ENCODE measurements around the gene C4orf54. TPM values are rescaled to one million over a fixed set of nuclear protein-coding genes. Genes with fewer than 3 reads are reported as not detected.

The C4orf54 gene
- total RNA-seq, 1 donor from 2014 or later = 0.18 TPM

- DNase-seq (ENCODE audit: extremely low read depth, low read depth, low spot score) = no peak
Observed at GRCh38 chr4:99652596-99653436, 4.8 kb downstream of the C4orf54 start.

DNA sequence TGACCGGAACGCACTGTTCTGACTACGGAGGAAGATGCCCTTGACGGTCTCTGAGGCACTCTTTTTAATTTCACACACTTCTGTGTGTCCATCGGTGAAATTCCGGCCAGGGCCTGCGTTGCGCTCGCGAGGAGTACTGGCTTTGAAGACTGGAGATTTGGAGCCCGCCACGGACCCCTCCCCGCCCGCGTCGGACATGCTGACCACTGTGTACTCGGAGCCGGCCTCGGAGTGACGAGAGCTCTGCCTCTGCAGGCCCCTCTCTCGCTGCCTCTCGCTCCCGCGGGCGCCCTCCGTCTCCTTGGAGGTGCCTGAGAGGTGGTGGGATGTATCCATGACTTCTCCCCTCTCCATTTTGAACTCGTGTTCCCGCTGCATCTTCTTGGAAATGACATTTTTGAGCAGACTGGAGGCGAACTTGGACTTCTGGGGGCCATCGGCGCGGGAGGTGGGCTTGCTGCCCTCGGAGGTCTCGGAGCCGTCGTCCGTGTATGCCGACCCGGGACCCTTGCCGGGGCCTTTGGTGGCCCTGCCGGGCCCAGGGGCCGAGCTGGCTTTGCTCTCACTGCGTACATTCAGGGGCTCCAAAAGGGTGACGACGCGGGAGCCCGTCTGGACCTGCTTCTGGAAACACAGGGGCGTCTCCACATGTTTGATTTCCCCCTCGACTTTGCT lies 5.7 kb downstream of the C4orf54 start:
- DNase-seq (ENCODE audit: extremely low read depth, low read depth, low spot score) = no peak

DNA sequence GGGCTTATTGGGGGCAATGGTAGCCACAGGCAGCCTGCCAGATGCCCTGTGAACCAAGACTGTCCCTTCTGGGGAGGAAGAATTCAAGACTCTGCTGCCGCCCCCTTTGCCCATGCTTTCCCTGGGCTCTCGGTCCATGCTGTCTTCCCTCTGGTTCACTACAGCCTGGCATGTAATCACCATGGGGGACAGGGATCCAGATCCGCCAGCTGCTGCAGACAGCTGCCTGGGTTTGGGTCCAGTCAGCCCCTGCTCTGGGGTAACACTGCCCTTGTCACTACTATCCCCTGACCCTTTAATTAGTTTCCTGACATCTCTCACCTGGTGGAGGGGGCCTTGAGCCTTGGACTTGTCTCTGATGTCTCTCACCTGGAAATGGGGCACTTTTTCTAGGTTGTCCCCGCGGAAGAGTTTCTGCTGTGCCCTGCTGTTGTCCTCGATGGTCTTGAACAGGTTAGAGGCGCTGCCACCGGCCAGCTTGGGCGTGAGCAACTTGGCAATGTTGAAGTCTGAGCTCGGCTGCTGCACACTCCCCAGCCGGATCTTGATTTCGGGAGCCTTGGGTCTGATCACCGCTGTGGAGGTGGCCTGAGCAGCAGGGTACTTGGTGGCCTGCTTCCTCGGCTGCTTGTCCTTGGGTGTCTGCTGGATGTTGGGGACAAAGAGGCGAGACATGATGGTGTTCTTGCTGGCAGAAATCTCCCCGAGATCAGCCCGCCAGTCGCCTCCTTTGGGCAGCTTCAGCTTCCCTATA lies 6.4 kb downstream of the C4orf54 start:
- DNase-seq (ENCODE audit: extremely low read depth, low read depth, low spot score) = no peak

GRCh38 chr4:99649778-99650177 lies 7.8 kb downstream of the C4orf54 start:
- no peak for DNase-seq (ENCODE audit: extremely low read depth, low read depth, low spot score)

GRCh38 chr4:99649208-99649607 lies 8.4 kb downstream of the C4orf54 start:
- DNase-seq (ENCODE audit: extremely low read depth, low read depth, low spot score) = no peak

DNA sequence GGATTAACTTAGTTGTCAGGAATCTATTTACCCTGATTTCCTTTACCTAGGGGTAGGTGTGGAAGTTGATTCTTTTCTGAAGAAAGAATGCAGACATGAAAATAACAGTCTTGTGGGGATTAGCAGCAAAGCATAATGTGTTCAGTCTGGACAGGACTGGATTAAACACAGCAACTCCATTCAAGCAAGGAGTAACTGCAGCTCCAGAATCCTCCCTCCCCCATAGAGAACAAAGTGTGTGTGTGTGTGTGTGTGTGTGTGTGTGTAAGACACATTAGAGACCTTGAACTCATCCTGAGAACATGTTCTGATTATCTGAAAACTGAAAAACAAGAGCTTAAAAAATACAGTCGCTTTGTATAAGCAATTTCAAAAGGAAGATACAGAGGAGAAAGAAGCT lies 9.3 kb downstream of the C4orf54 start:
- DNase-seq (ENCODE audit: extremely low read depth, low read depth, low spot score) = no peak

DNA sequence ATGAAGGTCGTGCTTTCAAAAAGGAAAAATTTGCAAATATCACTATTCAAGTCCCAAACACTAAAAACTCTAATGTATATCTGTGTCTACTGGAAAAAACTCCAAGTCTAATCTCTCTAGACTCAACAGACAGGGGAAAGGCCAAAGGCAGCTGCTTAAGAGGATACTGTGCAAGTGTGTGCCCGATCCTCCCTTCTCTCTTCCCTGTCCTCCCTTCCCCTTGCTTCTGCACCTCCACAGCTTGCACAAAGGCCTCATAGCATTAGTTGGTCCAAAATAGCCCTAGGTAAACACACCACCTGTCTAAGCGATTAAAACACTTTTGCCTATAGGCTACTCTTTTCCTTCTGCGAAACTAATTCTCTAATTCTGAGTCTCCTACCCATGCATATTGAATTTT lies 10.6 kb downstream of the C4orf54 start:
- no peak for DNase-seq (ENCODE audit: extremely low read depth, low read depth, low spot score)

DNA sequence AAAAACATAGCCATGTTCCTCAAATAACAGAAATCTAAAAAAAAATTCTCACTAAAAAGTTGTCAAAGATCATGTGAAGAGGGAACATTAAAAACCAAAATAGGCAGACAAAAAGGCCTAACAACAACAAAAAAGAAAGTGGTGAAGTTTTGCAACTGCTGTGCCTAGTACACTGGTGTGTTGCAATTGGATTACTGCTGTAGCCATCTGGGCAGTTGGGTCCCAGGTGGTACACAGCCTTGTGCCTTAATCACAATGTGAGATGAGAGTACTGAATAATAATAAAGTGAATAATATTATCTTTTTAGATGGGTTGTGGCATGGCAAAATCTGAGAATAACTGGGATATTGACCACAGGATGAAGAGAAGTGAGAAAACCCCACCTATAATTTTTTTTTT lies 12.0 kb downstream of the C4orf54 start:
- DNase-seq (ENCODE audit: extremely low read depth, low read depth, low spot score) = no peak

- no peak for DNase-seq (ENCODE audit: extremely low read depth, low read depth, low spot score)
Observed at GRCh38 chr4:99645036-99645435, 12.6 kb downstream of the C4orf54 start.

- DNase-seq (ENCODE audit: extremely low read depth, low read depth, low spot score) = no peak
Observed at GRCh38 chr4:99644453-99644852, 13.2 kb downstream of the C4orf54 start.

DNA sequence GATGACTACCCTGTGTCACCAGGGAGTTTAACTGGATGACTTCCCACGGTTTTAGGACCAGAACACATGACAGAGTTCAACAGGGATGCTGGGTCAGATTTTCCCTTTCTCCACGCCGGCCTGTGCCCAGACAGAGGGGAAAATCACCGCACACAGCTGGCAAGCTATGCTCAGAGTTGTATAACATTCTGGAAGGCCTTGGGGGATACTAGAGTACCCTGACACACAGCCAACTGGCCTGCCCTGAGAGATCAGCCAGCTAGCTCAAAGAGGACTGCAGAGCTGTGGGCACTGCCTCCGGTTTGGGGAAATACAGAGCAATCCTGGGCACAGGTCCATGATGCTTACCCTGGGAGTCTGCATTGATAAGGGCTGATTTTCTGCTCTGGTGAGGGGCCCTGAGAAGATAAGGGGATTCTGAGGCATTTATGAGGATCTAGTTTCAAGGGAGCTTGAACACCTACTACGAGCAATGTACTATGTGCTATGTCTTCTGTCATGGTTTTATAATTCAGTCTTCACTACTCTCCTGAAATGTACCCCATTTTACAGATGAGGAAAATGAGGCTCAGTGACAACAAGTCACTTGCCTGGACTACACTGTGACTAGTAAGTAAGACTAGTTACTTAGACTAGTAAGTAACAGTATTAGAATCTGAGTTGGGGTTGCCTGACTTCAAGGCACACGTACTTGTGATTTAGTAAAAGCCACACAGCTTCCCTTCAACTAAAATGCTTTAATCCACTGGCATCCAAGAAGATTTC lies 14.7 kb downstream of the C4orf54 start:
- no peak for DNase-seq (ENCODE audit: extremely low read depth, low read depth, low spot score)

GRCh38 chr4:99640676-99641075 lies 17.0 kb downstream of the C4orf54 start:
- DNase-seq (ENCODE audit: extremely low read depth, low read depth, low spot score) = no peak

DNA sequence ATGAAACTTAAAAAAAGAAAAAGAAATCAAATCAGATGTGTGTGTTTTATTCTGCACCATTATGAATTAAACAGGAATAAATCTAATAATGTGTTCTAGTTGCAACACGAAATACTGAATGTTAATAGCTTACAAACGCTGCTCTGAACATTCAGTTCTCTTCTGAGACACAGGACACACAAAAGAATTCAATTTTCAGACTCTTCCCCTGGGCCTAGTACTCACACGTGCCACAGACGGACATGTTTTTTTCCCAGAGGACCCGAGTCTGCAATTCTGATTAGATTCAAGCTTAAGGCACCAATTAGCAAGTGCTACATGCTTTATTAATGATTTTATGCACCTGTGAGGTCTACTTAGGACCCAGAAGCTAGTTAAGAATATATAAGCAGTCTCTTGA lies 20.5 kb downstream of the C4orf54 start:
- no peak for DNase-seq (ENCODE audit: extremely low read depth, low read depth, low spot score)

- no peak for DNase-seq (ENCODE audit: extremely low read depth, low read depth, low spot score)
Observed at GRCh38 chr4:99636422-99636821, 21.2 kb downstream of the C4orf54 start.

- no peak for DNase-seq (ENCODE audit: extremely low read depth, low read depth, low spot score)
Observed at GRCh38 chr4:99635601-99636000, 22.0 kb downstream of the C4orf54 start.

DNA sequence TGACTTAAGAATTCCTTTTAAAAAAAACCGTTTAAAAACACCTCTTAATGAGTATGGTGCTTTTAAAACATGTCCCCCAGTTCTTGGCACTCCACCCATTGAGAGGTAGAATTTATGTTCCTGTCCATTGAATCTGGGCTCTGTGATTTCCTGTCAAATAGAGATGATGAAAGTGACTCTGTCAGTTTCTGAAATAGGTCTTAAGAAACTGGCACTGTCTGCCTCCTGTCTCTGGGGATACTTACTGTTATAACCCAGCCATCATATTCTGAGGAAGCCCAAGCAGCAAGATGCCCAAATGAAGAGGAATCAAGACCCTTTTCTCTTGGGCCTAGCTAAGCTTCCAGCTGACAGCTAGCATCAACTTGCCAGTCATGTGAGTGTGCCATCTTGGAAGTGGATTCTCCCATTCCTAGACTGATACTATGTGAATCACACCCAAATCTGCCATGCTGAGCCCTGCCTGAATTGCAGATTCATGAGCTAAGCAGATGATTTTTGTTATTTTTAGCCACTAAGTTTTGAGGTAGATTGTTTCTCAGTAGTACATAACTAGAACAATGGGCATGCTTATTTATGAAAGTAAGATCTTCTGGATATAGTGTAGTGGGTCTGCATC lies 22.8 kb downstream of the C4orf54 start:
- DNase-seq (ENCODE audit: extremely low read depth, low read depth, low spot score) = no peak

DNA sequence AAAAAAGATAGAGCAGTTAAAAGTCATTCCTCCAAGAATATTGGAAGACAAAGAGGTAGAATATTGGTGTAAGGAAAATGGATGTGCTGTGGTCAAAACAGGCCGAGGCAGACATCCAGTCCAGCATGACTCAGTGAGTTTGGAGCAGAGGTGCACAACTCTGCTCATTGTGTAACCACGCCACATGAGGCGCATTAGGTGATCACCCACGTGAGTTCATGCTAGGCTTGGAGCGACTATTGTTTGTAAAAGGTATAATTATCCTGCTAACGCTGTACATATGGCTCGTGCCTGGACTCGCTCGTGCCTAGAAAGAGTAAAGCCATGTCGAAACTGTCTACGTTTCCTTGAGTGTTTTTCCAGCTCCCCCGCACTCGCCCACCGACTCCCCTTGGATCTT lies 23.9 kb downstream of the C4orf54 start:
- no peak for DNase-seq (ENCODE audit: extremely low read depth, low read depth, low spot score)

GRCh38 chr4:99630857-99631360 lies 26.7 kb downstream of the C4orf54 start:
- no peak for DNase-seq (ENCODE audit: extremely low read depth, low read depth, low spot score)

- DNase-seq (ENCODE audit: extremely low read depth, low read depth, low spot score) = no peak
Observed at GRCh38 chr4:99629962-99630554, 27.6 kb downstream of the C4orf54 start.

- no peak for DNase-seq (ENCODE audit: extremely low read depth, low read depth, low spot score)
Observed at GRCh38 chr4:99628040-99628439, 29.6 kb downstream of the C4orf54 start.
